ENCODE results near the gene RBM4B. TPM values are rescaled to one million over a fixed set of nuclear protein-coding genes. Genes with fewer than 3 reads are reported as not detected.

Gene RBM4B
- total RNA-seq, 1 donor from 2014 or later: 20.3 TPM

GRCh38 chr11:66637557-66638176 is 40.0 kb downstream of the RBM4B start:
- no peaks in the 10 kb centered on the region for H3K27me3 ChIP-seq (ENCODE audit: insufficient read depth, low read length)
- Mint-ChIP-seq H3K9me3 (ENCODE audit: unreplicated experiment) (no peaks in the 10 kb centered on the region), H3K4me1 (ENCODE audit: low read depth, unreplicated experiment) (peaks cover 21% of the 10 kb centered on the region), H3K27me3 (ENCODE audit: low read depth, unreplicated experiment) (no peaks in the 10 kb centered on the region), H3K27ac (ENCODE audit: unreplicated experiment) (peak overlapping the region; percentile 80), H3K36me3 (ENCODE audit: low read depth, unreplicated experiment) (peaks cover 18% of the 10 kb centered on the region), H3K4me3 (ENCODE audit: unreplicated experiment) (peak overlapping the region; percentile 99)
- H3K4me3 ChIP-seq (ENCODE audit: insufficient read depth, low read depth, low read length): peak overlapping the region; percentile 43
- H3K36me3 ChIP-seq (ENCODE audit: insufficient read depth, low read length): peaks cover 25% of the 10 kb centered on the region
- peak overlapping the region; percentile 63 for H3K9ac ChIP-seq (ENCODE audit: low read length)
- peak overlapping the region; percentile 84 for H3K4me2 ChIP-seq (ENCODE audit: low read length)
- H2AFZ ChIP-seq (ENCODE audit: low read depth, low read length): peak overlapping the region; percentile 44
- peak overlapping the region; percentile 48 for H3K27ac ChIP-seq (ENCODE audit: low read depth, low read length)
- H4K20me1 ChIP-seq (ENCODE audit: insufficient read depth, low read length): peaks cover 79% of the 10 kb centered on the region
- H3K9me3 ChIP-seq (ENCODE audit: insufficient read depth, low read depth, low read length): no peaks in the 10 kb centered on the region
- TF ChIP-seq EZH2 (IDR thresholded peaks at IDR 0.05; ENCODE audit: insufficient read depth, low read length) (no peak), CTCF (IDR thresholded peaks at IDR 0.05; ENCODE audit: insufficient read depth, low read depth, low read length) (no peak)
- H3K4me1 ChIP-seq (ENCODE audit: insufficient read depth, low read length): peaks cover 37% of the 10 kb centered on the region
- peaks cover 95% of the 10 kb centered on the region for H3K79me2 ChIP-seq (ENCODE audit: insufficient read depth, low read length)
- no peak for DNase-seq (ENCODE audit: low read depth)
- no peak for FAIRE-seq

DNA sequence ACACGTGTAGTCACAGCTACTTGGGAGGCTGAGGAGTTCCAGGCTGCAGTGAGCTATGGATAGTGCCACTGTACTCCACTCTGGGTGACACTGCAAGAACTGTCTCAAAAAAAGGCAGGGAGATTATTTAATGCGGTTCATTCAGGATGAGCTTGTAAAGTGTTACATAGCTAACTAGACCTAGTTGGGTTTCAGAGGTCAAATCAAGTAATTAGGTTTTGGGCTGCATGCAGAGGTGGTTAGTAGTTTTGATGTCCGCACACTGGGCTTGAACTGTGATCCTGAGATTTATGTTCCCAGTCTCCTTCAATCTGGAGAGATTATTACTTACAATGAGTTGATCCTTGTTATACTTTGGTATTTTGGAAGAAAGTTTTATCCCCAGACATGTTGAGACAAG is 41.3 kb downstream of the RBM4B start:
- Mint-ChIP-seq H3K9me3 (ENCODE audit: unreplicated experiment) (no peaks in the 10 kb centered on the region), H3K27me3 (ENCODE audit: low read depth, unreplicated experiment) (no peaks in the 10 kb centered on the region), H3K27ac (ENCODE audit: unreplicated experiment) (peak overlapping the region; percentile 24), H3K4me3 (ENCODE audit: unreplicated experiment) (no peak overlapping the region), H3K4me1 (ENCODE audit: low read depth, unreplicated experiment) (peaks cover 10% of the 10 kb centered on the region), H3K36me3 (ENCODE audit: low read depth, unreplicated experiment) (peaks cover 21% of the 10 kb centered on the region)
- H3K9me3 ChIP-seq (ENCODE audit: insufficient read depth, low read depth, low read length): no peaks in the 10 kb centered on the region
- no peak overlapping the region for H2AFZ ChIP-seq (ENCODE audit: low read depth, low read length)
- H3K27me3 ChIP-seq (ENCODE audit: insufficient read depth, low read length): no peaks in the 10 kb centered on the region
- no peak for FAIRE-seq
- no peak overlapping the region for H3K27ac ChIP-seq (ENCODE audit: low read depth, low read length)
- no peak overlapping the region for H3K4me3 ChIP-seq (ENCODE audit: insufficient read depth, low read depth, low read length)
- peaks cover 95% of the 10 kb centered on the region for H3K79me2 ChIP-seq (ENCODE audit: insufficient read depth, low read length)
- H3K9ac ChIP-seq (ENCODE audit: low read length): no peak overlapping the region
- peaks cover 26% of the 10 kb centered on the region for H3K4me1 ChIP-seq (ENCODE audit: insufficient read depth, low read length)
- H3K36me3 ChIP-seq (ENCODE audit: insufficient read depth, low read length): peaks cover 25% of the 10 kb centered on the region
- TF ChIP-seq EZH2 (IDR thresholded peaks at IDR 0.05; ENCODE audit: insufficient read depth, low read length) (no peak), CTCF (IDR thresholded peaks at IDR 0.05; ENCODE audit: insufficient read depth, low read depth, low read length) (no peak)
- no peak overlapping the region for H3K4me2 ChIP-seq (ENCODE audit: low read length)
- H4K20me1 ChIP-seq (ENCODE audit: insufficient read depth, low read length): peaks cover 79% of the 10 kb centered on the region
- DNase-seq (ENCODE audit: low read depth): no peak

DNA sequence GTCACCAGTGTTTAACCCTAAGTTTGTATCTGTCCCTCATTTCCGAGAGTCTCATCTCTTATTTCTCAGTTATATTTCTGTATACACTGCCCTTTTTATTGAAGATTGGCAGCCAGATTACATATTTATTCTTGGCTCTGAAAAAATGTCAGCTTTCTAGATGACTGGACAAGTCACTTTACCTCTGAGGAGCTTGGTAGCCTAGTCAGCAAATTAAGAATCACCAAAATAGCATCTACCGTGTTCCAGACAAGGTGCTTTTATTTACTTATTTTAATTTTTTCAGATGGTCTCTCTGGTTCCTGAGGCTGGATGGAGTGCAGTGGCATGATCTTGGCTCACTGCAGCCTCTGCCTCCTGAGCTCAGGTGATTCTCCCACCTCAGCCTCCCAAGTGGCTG is 44.7 kb downstream of the RBM4B start:
- H3K36me3 ChIP-seq (ENCODE audit: insufficient read depth, low read length): peaks cover 25% of the 10 kb centered on the region

More for the DNA sequence above, 44.7 kb downstream of the RBM4B start:
- H3K27ac ChIP-seq (ENCODE audit: low read depth, low read length): no peak overlapping the region
- DNase-seq (ENCODE audit: low read depth): no peak
- H3K4me2 ChIP-seq (ENCODE audit: low read length): no peak overlapping the region
- peaks cover 80% of the 10 kb centered on the region for H4K20me1 ChIP-seq (ENCODE audit: insufficient read depth, low read length)
- no peaks in the 10 kb centered on the region for H3K9me3 ChIP-seq (ENCODE audit: insufficient read depth, low read depth, low read length)
- TF ChIP-seq CTCF (IDR thresholded peaks at IDR 0.05; ENCODE audit: insufficient read depth, low read depth, low read length): no peak
- TF ChIP-seq EZH2 (IDR thresholded peaks at IDR 0.05; ENCODE audit: insufficient read depth, low read length): no peak
- H3K27me3 Mint-ChIP-seq (ENCODE audit: low read depth, unreplicated experiment): no peaks in the 10 kb centered on the region
- H3K79me2 ChIP-seq (ENCODE audit: insufficient read depth, low read length): peaks cover 99% of the 10 kb centered on the region
- H3K36me3 Mint-ChIP-seq (ENCODE audit: low read depth, unreplicated experiment): peaks cover 26% of the 10 kb centered on the region
- H3K9ac ChIP-seq (ENCODE audit: low read length): no peak overlapping the region
- no peaks in the 10 kb centered on the region for H3K9me3 Mint-ChIP-seq (ENCODE audit: unreplicated experiment)
- FAIRE-seq: no peak
- H2AFZ ChIP-seq (ENCODE audit: low read depth, low read length): no peak overlapping the region
- H3K27me3 ChIP-seq (ENCODE audit: insufficient read depth, low read length): no peaks in the 10 kb centered on the region
- peaks cover 7% of the 10 kb centered on the region for H3K4me1 ChIP-seq (ENCODE audit: insufficient read depth, low read length)
- no peak overlapping the region for H3K4me3 Mint-ChIP-seq (ENCODE audit: unreplicated experiment)
- H3K4me3 ChIP-seq (ENCODE audit: insufficient read depth, low read depth, low read length): no peak overlapping the region
- no peak overlapping the region for H3K27ac Mint-ChIP-seq (ENCODE audit: unreplicated experiment)
- peaks cover 2% of the 10 kb centered on the region for H3K4me1 Mint-ChIP-seq (ENCODE audit: low read depth, unreplicated experiment)

Data from astrocyte (in vitro differentiated cells and primary cell).